ENCODE measurements around the gene CLSTN2. TPM values are rescaled to one million over a fixed set of nuclear protein-coding genes. Genes with fewer than 3 reads are reported as not detected.

The CLSTN2 gene
- total and polyA plus RNA-seq, 9 donors: 28.9 to 263 (median 134) TPM

DNA sequence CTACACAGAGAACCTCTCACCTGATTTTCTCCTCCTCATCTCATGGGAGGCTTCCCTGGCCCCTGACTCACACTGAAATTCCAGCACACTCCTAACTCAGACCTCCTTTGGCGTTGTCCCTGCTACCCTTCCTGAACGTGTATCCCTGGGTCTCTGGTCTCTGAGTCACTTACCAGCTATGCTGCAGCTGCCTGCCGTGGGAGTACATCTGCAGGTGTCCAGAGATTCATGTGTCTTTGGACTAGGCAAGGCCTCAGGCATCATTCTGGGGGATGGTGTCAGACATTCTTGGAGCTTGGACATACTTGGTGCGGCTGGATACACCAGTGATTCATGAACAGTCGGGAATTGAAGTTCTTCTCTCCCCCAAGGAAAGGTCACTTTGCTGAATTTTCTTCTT lies 594.1 kb downstream of the CLSTN2 start:
- no peaks in the 10 kb centered on the region for H3K36me3 ChIP-seq
- DNase-seq: peak in 1 of 5 donors; percentile 28
- no peak overlapping the region for H3K4me3 ChIP-seq
- TF ChIP-seq EP300 (IDR thresholded peaks at IDR 0.05) (no peak), POLR2A (IDR thresholded peaks at IDR 0.05) (no peak)
- TF ChIP-seq, protein P1, sequence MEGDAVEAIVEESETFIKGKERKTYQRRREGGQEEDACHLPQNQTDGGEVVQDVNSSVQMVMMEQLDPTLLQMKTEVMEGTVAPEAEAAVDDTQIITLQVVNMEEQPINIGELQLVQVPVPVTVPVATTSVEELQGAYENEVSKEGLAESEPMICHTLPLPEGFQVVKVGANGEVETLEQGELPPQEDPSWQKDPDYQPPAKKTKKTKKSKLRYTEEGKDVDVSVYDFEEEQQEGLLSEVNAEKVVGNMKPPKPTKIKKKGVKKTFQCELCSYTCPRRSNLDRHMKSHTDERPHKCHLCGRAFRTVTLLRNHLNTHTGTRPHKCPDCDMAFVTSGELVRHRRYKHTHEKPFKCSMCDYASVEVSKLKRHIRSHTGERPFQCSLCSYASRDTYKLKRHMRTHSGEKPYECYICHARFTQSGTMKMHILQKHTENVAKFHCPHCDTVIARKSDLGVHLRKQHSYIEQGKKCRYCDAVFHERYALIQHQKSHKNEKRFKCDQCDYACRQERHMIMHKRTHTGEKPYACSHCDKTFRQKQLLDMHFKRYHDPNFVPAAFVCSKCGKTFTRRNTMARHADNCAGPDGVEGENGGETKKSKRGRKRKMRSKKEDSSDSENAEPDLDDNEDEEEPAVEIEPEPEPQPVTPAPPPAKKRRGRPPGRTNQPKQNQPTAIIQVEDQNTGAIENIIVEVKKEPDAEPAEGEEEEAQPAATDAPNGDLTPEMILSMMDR (IDR thresholded peaks at IDR 0.05): no peak
- 25 to 33% (median 30%) methylated on average over 5 of the region's 5 CpGs for WGBS, 3 donors
- H3K9me3 ChIP-seq: no peaks in the 10 kb centered on the region
- H3K27ac ChIP-seq: no peak overlapping the region
- H3K4me1 ChIP-seq (ENCODE audit: insufficient read depth): peaks cover 8% of the 10 kb centered on the region
- intact Hi-C loops (cut with DNase I): no loop called here
- no peaks in the 10 kb centered on the region for H3K27me3 ChIP-seq

DNA sequence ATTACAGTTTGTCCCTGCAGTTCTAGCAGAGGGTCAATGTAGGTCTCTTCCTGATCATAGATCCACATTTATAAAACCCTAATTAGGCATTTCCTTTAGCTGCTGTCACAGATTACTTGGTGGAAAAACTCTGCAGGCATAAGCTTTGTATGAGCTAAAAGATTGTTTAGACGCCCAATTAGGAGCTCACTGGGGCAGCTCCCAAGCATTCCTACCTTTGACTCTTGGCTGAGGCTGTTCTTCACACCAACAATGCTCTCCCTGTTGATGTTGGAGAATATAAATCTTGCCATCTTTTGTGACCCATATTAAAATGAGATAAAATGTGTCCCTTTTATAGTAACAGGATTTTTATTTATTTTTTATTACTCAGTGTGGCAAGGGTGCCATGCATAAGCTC lies 594.6 kb downstream of the CLSTN2 start:
- WGBS, 3 donors: 4 to 10% (median 10%) methylated on average over 1 of the region's 1 CpG
- DNase-seq: no peak
- Histone ChIP-seq H3K36me3 (no peaks in the 10 kb centered on the region), H3K27ac (no peak overlapping the region), H3K4me3 (no peak overlapping the region), H3K27me3 (no peaks in the 10 kb centered on the region), H3K4me1 (ENCODE audit: insufficient read depth) (peaks cover 8% of the 10 kb centered on the region), H3K9me3 (no peaks in the 10 kb centered on the region)
- TF ChIP-seq, protein P1 (IDR thresholded peaks at IDR 0.05): no peak
- no peak for TF ChIP-seq EP300 (IDR thresholded peaks at IDR 0.05)
- no peak for TF ChIP-seq POLR2A (IDR thresholded peaks at IDR 0.05)
- intact Hi-C loops (cut with DNase I): no loop called here

DNA sequence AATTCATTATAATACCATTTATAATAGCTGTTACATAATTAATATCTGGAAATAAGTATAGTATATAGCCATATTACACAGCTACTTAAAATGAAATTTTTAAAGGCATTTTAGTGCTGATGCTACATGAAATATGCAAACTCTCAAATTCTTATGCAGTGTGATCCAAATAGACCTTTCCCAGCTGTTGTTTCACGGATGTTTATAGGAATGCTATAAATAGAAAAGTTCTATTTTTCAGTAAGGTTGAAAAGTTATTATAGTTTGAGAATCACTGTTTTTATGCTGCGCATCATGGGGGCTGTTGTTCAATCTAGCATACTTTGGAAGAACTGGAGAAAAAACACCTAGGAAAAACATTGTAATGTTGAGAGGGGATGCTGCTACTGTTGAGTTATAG lies 595.1 kb downstream of the CLSTN2 start:
- no peak overlapping the region for H3K27ac ChIP-seq
- 15 to 36% (median 15%) methylated on average over 2 of the region's 2 CpGs for WGBS, 3 donors
- no peak for DNase-seq
- intact Hi-C loops (cut with DNase I): no loop called here
- H3K36me3 ChIP-seq: no peaks in the 10 kb centered on the region
- no peaks in the 10 kb centered on the region for H3K27me3 ChIP-seq
- H3K4me1 ChIP-seq (ENCODE audit: insufficient read depth): peaks cover 8% of the 10 kb centered on the region
- H3K4me3 ChIP-seq: no peak overlapping the region
- TF ChIP-seq POLR2A (IDR thresholded peaks at IDR 0.05) (no peak), EP300 (IDR thresholded peaks at IDR 0.05) (no peak)
- TF ChIP-seq, protein P1 (IDR thresholded peaks at IDR 0.05): no peak
- H3K9me3 ChIP-seq: no peaks in the 10 kb centered on the region

DNA sequence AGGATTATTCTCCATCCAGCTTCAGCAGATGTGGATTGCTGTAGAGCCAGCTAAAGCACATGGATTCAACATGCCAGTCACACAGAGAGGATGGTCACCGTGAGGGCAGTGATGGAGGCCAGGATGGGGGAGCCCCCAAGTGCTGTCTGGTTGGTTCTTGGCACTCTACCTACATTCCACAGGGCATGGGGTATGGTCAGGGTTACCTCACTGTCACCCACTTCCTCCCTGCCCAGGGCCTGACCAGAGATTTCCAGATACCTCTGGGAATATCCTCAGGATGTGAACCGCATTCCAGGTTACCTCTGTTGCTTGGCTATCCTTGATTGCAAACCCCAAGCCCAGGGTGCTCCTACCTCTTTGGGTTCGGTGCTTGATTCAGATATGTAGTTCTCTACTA lies 595.6 kb downstream of the CLSTN2 start:
- intact Hi-C loops (cut with DNase I): no loop called here
- DNase-seq: no peak
- Histone ChIP-seq H3K4me3 (no peak overlapping the region), H3K4me1 (ENCODE audit: insufficient read depth) (peaks cover 8% of the 10 kb centered on the region), H3K27ac (no peak overlapping the region), H3K27me3 (no peaks in the 10 kb centered on the region), H3K36me3 (no peaks in the 10 kb centered on the region), H3K9me3 (no peaks in the 10 kb centered on the region)
- TF ChIP-seq POLR2A (IDR thresholded peaks at IDR 0.05): no peak
- TF ChIP-seq EP300 (IDR thresholded peaks at IDR 0.05): no peak
- 70 to 85% (median 74%) methylated on average over 3 of the region's 3 CpGs for WGBS, 3 donors

DNA sequence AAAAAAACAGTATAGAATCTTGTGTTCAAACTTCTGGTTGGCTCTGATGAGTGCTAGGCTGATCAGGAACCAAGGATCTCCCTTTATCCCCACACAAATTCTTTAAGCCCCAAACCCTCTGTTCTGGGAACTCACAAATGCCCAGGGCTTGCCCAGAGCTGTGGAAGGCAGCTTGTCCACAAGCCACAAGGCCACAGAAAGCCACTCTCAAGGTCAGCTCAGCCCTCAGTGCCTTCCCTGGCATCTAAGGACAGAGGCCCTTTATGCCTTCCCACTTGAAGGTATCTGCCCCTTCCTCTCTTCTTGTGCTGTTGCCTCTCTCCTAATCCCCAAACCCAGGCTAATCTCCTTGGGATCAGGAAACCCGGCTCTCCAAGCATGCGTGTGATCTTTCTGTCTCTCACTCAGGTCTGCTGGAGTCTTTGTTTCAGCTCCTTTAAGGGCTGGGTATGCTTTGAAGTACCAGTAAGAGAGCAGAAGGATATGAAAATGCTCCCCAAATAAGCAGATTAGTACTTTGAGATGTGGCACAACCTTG lies 597.9 kb downstream of the CLSTN2 start:
- no peaks in the 10 kb centered on the region for H3K9me3 ChIP-seq
- intact Hi-C loops (cut with DNase I): no loop called here
- H3K4me3 ChIP-seq: no peak overlapping the region
- 68 to 91% (median 81%) methylated on average over 2 of the region's 2 CpGs for WGBS, 3 donors
- no peak for DNase-seq
- H3K4me1 ChIP-seq (ENCODE audit: insufficient read depth): peaks cover 9% of the 10 kb centered on the region
- TF ChIP-seq EP300 (IDR thresholded peaks at IDR 0.05) (no peak), POLR2A (IDR thresholded peaks at IDR 0.05) (no peak)
- TF ChIP-seq, protein P1 (IDR thresholded peaks at IDR 0.05): no peak
- no peaks in the 10 kb centered on the region for H3K27me3 ChIP-seq
- no peaks in the 10 kb centered on the region for H3K36me3 ChIP-seq
- H3K27ac ChIP-seq: no peak overlapping the region
